Measurements from ENCODE around the gene SNTG2. TPM values are rescaled to one million over a fixed set of nuclear protein-coding genes. Genes with fewer than 3 reads are reported as not detected.

SNTG2 gene
- total and polyA plus RNA-seq, 12 donors = 0.39 to 2.8 (median 1.0) TPM; not detected in 1

DNA sequence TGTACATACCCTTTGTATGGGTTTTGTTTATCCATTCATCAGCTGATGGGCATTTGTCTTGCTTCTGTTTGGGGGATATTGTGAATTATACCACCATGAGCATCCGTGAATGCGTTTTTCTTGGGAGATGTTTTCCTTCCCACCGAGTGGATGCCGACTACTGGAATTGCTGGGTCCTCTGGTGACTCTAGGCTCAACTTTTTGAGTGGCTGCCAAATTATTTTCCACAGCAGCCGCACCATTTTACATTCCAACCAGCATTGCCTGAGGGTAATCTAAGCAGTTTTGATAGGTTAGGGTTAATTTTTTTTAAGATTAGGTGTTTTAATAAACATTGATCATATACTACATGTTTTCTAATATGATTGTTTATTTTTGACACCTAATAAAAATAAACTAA, 220.1 kb downstream of the SNTG2 start:
- no peaks in the 10 kb centered on the region for H3K36me3 ChIP-seq
- peaks cover 0 to 10% (median 0%) of the 10 kb centered on the region in 11 donors for H3K9me3 ChIP-seq
- TF ChIP-seq, protein P1, sequence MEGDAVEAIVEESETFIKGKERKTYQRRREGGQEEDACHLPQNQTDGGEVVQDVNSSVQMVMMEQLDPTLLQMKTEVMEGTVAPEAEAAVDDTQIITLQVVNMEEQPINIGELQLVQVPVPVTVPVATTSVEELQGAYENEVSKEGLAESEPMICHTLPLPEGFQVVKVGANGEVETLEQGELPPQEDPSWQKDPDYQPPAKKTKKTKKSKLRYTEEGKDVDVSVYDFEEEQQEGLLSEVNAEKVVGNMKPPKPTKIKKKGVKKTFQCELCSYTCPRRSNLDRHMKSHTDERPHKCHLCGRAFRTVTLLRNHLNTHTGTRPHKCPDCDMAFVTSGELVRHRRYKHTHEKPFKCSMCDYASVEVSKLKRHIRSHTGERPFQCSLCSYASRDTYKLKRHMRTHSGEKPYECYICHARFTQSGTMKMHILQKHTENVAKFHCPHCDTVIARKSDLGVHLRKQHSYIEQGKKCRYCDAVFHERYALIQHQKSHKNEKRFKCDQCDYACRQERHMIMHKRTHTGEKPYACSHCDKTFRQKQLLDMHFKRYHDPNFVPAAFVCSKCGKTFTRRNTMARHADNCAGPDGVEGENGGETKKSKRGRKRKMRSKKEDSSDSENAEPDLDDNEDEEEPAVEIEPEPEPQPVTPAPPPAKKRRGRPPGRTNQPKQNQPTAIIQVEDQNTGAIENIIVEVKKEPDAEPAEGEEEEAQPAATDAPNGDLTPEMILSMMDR (IDR thresholded peaks at IDR 0.05) = no peak
- ATAC-seq (no peak), DNase-seq (no peak)
- no peak overlapping the region for H3K4me3 ChIP-seq
- H3K27ac ChIP-seq = no peak overlapping the region
- intact Hi-C loops (cut with DNase I) = no loop called here
- H3K4me1 ChIP-seq = peaks cover 0 to 8% (median 0%) of the 10 kb centered on the region in 9 donors
- WGBS, 2 donors = 65 to 86% methylated on average over 5 of the region's 5 CpGs
- peaks cover 0 to 5% (median 0%) of the 10 kb centered on the region in 7 donors for H3K27me3 ChIP-seq

DNA sequence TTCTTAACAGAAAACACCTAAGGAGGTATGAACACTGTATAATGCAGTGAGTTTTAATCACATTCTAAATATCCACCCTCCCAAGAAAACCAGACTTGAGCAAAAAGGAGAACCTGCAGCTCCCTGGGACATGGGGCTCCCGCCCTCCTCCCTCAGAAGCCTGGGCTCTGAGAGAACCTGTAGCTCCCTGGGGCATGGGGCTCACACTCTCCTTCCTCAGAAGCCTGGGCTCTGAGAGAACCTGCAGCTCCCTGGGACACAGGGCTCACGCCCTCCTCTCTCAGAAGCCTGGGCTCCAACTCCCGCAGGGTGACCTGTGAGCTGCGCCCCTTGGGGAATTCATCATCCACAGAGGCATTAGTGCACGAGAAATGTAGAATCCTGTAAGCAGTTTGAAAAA, 222.9 kb downstream of the SNTG2 start:
- WGBS, 2 donors = 82 to 88% methylated on average over 5 of the region's 5 CpGs
- Histone ChIP-seq H3K4me1 (peaks cover 0 to 8% (median 0%) of the 10 kb centered on the region in 9 donors), H3K9me3 (peaks cover 0 to 10% (median 0%) of the 10 kb centered on the region in 11 donors), H3K36me3 (no peaks in the 10 kb centered on the region), H3K27me3 (peaks cover 0 to 5% (median 0%) of the 10 kb centered on the region in 7 donors), H3K4me3 (no peak overlapping the region), H3K27ac (no peak overlapping the region)
- ATAC-seq (no peak), DNase-seq (no peak)
- TF ChIP-seq, protein P1 (IDR thresholded peaks at IDR 0.05) = no peak
- intact Hi-C loops (cut with DNase I) = no loop called here

DNA sequence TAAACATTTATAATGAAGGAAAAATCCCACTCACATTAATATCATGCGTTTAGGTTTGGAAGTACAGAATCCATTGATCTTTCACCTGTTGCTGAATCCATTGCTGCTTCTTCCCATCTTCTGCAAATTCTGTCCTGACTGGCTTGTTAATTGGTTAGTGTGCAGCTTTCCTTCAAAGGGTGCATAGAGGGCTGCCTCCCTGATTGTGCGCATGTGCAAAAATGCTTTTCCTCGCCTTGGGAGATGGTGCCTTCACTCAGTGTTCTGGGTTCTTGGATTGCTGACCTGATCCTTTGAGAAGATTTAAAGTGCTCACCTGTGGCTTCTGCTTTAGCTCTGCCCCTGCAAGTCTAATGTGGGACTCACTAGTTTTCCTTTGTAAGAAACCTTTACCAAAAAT, 231.2 kb downstream of the SNTG2 start:
- H3K4me3 ChIP-seq = no peak overlapping the region
- no peaks in the 10 kb centered on the region for H3K4me1 ChIP-seq
- TF ChIP-seq, protein P1 (IDR thresholded peaks at IDR 0.05) = no peak
- H3K27ac ChIP-seq = no peak overlapping the region
- WGBS, 2 donors = 91 to 92% methylated on average over 3 of the region's 3 CpGs
- DNase-seq = no peak
- peaks cover 0 to 12% (median 0%) of the 10 kb centered on the region in 11 donors for H3K9me3 ChIP-seq
- intact Hi-C loops (cut with DNase I) = no loop called here
- ATAC-seq = no peak
- no peaks in the 10 kb centered on the region for H3K36me3 ChIP-seq
- H3K27me3 ChIP-seq = no peaks in the 10 kb centered on the region

DNA sequence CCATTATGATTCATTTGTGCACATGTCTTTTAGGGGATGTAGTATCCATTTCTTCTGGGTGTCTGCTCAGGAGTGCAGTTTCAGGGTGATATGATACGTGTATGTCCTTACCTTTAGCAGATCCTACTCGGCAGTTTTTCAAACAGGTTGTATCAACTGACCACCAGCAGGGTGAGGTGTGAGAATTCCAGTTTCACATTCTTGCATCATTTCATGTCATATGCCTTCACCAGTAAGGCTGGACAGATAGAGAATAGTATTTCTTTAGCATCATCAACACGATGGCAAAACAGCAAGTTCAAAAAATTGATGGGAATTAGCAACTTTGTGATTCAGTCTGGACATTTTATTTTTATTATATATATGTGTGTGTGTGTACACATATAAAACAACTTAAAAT, 232.7 kb downstream of the SNTG2 start:
- Histone ChIP-seq H3K9me3 (peaks cover 0 to 12% (median 0%) of the 10 kb centered on the region in 11 donors), H3K36me3 (no peaks in the 10 kb centered on the region), H3K27me3 (no peaks in the 10 kb centered on the region), H3K4me1 (no peaks in the 10 kb centered on the region), H3K4me3 (no peak overlapping the region), H3K27ac (no peak overlapping the region)
- TF ChIP-seq, protein P1 (IDR thresholded peaks at IDR 0.05) = no peak
- WGBS, 2 donors = 82 to 91% methylated on average over 3 of the region's 3 CpGs
- ATAC-seq (no peak), DNase-seq (no peak)
- intact Hi-C loops (cut with DNase I) = no loop called here
